ENCODE results near the gene POLR2L. TPM values are rescaled to one million over a fixed set of nuclear protein-coding genes. Genes with fewer than 3 reads are reported as not detected.

Gene POLR2L
- total and polyA plus RNA-seq, 2 of the 13 experiments (the other 11 are each of a cell fraction or from before 2014, with no cell fraction given) = 104 to 114 TPM

GRCh38 chr11:842370-843002 lies at the start of gene POLR2L, which contains the start of gene TSPAN4 (continued):
- TF ChIP-seq MEF2D (CRISPR knock-in tag; IDR thresholded peaks at IDR 0.05) (no peak), ZFP82 (CRISPR knock-in tag; IDR thresholded peaks at IDR 0.05; ENCODE audit: borderline replicate concordance) (peak; percentile 61; the same call in 1 of the 2 replicates), ATF7 (IDR thresholded peaks at IDR 0.05) (peak; percentile 48; the same call in 1 of the 2 replicates), ATF7 (CRISPR knock-in tag; IDR thresholded peaks at IDR 0.05) (no peak), PLRG1 (conservative IDR thresholded peaks at IDR 0.05) (no peak), NFATC3 (CRISPR knock-in tag; IDR thresholded peaks at IDR 0.05) (no peak), FUBP1 (CRISPR knock-in tag; IDR thresholded peaks at IDR 0.05; ENCODE audit: borderline replicate concordance) (no peak), ZNF235 (CRISPR knock-in tag; IDR thresholded peaks at IDR 0.05; ENCODE audit: borderline replicate concordance) (0 out of 2 replicates have a peak, but pooled peaks have one; percentile 34), ELF1 (CRISPR knock-in tag; IDR thresholded peaks at IDR 0.05) (no peak), ZNF253 (CRISPR knock-in tag; IDR thresholded peaks at IDR 0.05; ENCODE audit: borderline replicate concordance) (no peak), XRCC5 (optimal IDR thresholded peaks at IDR 0.05; ENCODE audit: low read length) (peak; percentile 44), ZNF3 (CRISPR knock-in tag; IDR thresholded peaks at IDR 0.05) (no peak), ZSCAN20 (CRISPR knock-in tag; IDR thresholded peaks at IDR 0.05; ENCODE audit: borderline replicate concordance) (no peak)
- TF ChIP-seq, protein P1, sequence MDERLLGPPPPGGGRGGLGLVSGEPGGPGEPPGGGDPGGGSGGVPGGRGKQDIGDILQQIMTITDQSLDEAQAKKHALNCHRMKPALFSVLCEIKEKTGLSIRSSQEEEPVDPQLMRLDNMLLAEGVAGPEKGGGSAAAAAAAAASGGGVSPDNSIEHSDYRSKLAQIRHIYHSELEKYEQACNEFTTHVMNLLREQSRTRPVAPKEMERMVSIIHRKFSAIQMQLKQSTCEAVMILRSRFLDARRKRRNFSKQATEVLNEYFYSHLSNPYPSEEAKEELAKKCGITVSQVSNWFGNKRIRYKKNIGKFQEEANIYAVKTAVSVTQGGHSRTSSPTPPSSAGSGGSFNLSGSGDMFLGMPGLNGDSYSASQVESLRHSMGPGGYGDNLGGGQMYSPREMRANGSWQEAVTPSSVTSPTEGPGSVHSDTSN (CRISPR knock-in tag; IDR thresholded peaks at IDR 0.05) = peak; percentile 84
- TF ChIP-seq, protein P2, sequence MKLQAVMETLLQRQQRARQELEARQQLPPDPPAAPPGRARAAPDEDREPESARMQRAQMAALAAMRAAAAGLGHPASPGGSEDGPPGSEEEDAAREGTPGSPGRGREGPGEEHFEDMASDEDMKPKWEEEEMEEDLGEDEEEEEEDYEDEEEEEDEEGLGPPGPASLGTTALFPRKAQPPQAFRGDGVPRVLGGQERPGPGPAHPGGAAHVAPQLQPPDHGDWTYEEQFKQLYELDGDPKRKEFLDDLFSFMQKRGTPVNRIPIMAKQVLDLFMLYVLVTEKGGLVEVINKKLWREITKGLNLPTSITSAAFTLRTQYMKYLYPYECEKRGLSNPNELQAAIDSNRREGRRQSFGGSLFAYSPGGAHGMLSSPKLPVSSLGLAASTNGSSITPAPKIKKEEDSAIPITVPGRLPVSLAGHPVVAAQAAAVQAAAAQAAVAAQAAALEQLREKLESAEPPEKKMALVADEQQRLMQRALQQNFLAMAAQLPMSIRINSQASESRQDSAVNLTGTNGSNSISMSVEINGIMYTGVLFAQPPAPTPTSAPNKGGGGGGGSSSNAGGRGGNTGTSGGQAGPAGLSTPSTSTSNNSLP (IDR thresholded peaks at IDR 0.05; ENCODE audit: low read depth, low read length) = no peak
- TF ChIP-seq, protein P3, sequence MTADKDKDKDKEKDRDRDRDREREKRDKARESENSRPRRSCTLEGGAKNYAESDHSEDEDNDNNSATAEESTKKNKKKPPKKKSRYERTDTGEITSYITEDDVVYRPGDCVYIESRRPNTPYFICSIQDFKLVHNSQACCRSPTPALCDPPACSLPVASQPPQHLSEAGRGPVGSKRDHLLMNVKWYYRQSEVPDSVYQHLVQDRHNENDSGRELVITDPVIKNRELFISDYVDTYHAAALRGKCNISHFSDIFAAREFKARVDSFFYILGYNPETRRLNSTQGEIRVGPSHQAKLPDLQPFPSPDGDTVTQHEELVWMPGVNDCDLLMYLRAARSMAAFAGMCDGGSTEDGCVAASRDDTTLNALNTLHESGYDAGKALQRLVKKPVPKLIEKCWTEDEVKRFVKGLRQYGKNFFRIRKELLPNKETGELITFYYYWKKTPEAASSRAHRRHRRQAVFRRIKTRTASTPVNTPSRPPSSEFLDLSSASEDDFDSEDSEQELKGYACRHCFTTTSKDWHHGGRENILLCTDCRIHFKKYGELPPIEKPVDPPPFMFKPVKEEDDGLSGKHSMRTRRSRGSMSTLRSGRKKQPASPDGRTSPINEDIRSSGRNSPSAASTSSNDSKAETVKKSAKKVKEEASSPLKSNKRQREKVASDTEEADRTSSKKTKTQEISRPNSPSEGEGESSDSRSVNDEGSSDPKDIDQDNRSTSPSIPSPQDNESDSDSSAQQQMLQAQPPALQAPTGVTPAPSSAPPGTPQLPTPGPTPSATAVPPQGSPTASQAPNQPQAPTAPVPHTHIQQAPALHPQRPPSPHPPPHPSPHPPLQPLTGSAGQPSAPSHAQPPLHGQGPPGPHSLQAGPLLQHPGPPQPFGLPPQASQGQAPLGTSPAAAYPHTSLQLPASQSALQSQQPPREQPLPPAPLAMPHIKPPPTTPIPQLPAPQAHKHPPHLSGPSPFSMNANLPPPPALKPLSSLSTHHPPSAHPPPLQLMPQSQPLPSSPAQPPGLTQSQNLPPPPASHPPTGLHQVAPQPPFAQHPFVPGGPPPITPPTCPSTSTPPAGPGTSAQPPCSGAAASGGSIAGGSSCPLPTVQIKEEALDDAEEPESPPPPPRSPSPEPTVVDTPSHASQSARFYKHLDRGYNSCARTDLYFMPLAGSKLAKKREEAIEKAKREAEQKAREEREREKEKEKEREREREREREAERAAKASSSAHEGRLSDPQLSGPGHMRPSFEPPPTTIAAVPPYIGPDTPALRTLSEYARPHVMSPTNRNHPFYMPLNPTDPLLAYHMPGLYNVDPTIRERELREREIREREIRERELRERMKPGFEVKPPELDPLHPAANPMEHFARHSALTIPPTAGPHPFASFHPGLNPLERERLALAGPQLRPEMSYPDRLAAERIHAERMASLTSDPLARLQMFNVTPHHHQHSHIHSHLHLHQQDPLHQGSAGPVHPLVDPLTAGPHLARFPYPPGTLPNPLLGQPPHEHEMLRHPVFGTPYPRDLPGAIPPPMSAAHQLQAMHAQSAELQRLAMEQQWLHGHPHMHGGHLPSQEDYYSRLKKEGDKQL (CRISPR knock-in tag; IDR thresholded peaks at IDR 0.05; ENCODE audit: low read depth) = 0 out of 2 replicates have a peak, but pooled peaks have one; percentile 10
- TF ChIP-seq, protein P4, sequence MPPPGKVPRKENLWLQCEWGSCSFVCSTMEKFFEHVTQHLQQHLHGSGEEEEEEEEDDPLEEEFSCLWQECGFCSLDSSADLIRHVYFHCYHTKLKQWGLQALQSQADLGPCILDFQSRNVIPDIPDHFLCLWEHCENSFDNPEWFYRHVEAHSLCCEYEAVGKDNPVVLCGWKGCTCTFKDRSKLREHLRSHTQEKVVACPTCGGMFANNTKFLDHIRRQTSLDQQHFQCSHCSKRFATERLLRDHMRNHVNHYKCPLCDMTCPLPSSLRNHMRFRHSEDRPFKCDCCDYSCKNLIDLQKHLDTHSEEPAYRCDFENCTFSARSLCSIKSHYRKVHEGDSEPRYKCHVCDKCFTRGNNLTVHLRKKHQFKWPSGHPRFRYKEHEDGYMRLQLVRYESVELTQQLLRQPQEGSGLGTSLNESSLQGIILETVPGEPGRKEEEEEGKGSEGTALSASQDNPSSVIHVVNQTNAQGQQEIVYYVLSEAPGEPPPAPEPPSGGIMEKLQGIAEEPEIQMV (CRISPR knock-in tag; IDR thresholded peaks at IDR 0.05; ENCODE audit: low read depth) = 0 out of 2 replicates have a peak, but pooled peaks have one; percentile 10
